Gastroesophageal sphincter (tissue), 4 donors: Measurements from ENCODE around the gene ABCC12. TPM values are rescaled to one million over a fixed set of nuclear protein-coding genes. Genes with fewer than 3 reads are reported as not detected.

Experiments used
- ATAC-seq: fragments of 150-250 bp; one replicate; pipeline ENCODE4 v1.9.1; 2016; ENCODE audit warnings: mild to moderate bottlenecking, moderate library complexity
- H3K27ac ChIP-seq, 4 donors: fragments of 200-600 bp; sonication (generic) in 3 of 4; 1 replicate in 3 of 4; 2 replicates in 1 of 4; pipeline ENCODE4 v1.5.1; 2016 to 2019
- H3K27me3 ChIP-seq: fragments of 200-600 bp; sonication (generic); one replicate; pipeline ENCODE4 v1.5.1; 2019
- H3K36me3 ChIP-seq, 2 donors: fragments of 200-600 bp; sonication (generic); one replicate each; pipeline ENCODE4 v1.5.1; 2019; ENCODE audit warnings: control low read depth in 1 of 2
- H3K4me1 ChIP-seq, 3 donors: fragments of 200-600 bp; sonication (generic); 1 replicate in 2 of 3; 2 replicates in 1 of 3; pipeline ENCODE4 v1.5.1; 2016 to 2019; ENCODE audit warnings: control low read depth in 2 of 3
- H3K4me3 ChIP-seq, 2 donors: fragments of 200-600 bp; sonication (generic); one replicate each; pipeline ENCODE4 v1.5.1; 2019; ENCODE audit warnings: mild to moderate bottlenecking in 1 of 2, moderate library complexity in 1 of 2
- H3K9me3 ChIP-seq, 3 donors: fragments of 200-600 bp; sonication (generic); one replicate each; pipeline ENCODE4 v1.5.1; 2017 to 2019; ENCODE audit warnings: control low read depth in 2 of 3
- CTCF ChIP-seq, 4 experiments: fragments of 200-600 bp in 2 of 4; fragments of 450-650 bp in 2 of 4; sonication (generic) in 1 of 4; IDR thresholded peaks; one replicate each; pipeline ENCODE4 v1.5.1; 2017 to 2019; ENCODE audit warnings: antibody characterized with exemption in 4 of 4, mild to moderate bottlenecking in 2 of 4, moderate library complexity in 2 of 4
- EP300 ChIP-seq: sonication (generic); formaldehyde crosslinking; IDR thresholded peaks from one replicate; pipeline ENCODE4 v1.6.1; 2017; ENCODE audit warnings: antibody characterized with exemption, mild to moderate bottlenecking
- POLR2A ChIP-seq, 2 donors: fragments of 450-650 bp; IDR thresholded peaks; one replicate each; pipeline ENCODE4 v1.6.1; 2017; ENCODE audit warnings: antibody characterized with exemption in 2 of 2, mild to moderate bottlenecking in 2 of 2, moderate library complexity in 1 of 2
- POLR2AphosphoS5 ChIP-seq: sonication (generic); formaldehyde crosslinking; IDR thresholded peaks from one replicate; pipeline ENCODE4 v1.6.1; 2017; ENCODE audit warnings: antibody characterized with exemption
- WGBS, 2 donors: methylation state at CpG; one replicate each; pipeline ENCODE4 v1.1.5; 2018; ENCODE audit warnings: low coverage in 1 of 2; 5-methylcytosine and 5-hydroxymethylcytosine counted together
- total RNA-seq, 4 donors: library from RNA; depleted of rRNA; stranded (reverse); fragments of >200 nt; gene quantifications; one replicate each; pipeline ENCODE4 v1.1.0, GENCODE V29; 2016

ABCC12 gene
- total RNA-seq, 4 donors from 2014 or later, result not detected

GRCh38 chr16:48114410-48114809 is 41.4 kb downstream of the ABCC12 start:
- TF ChIP-seq POLR2AphosphoS5, result no peak
- Histone ChIP-seq H3K4me1 (no peaks in the 10 kb centered on the region), H3K9me3 (no peaks in the 10 kb centered on the region), H3K27me3 (peaks cover 43% of the 10 kb centered on the region), H3K27ac (no peak overlapping the region), H3K4me3 (no peak overlapping the region), H3K36me3 (no peaks in the 10 kb centered on the region)
- 70 to 85% methylated on average over 3 to 6 of the region's 7 CpGs for WGBS, 2 donors
- ATAC-seq, result no peak

- TF ChIP-seq EP300 (no peak), CTCF (IDR thresholded peaks at IDR 0.05) (no peak), POLR2A (IDR thresholded peaks at IDR 0.05) (no peak), POLR2AphosphoS5 (no peak)
- Histone ChIP-seq H3K4me1 (no peaks in the 10 kb centered on the region), H3K36me3 (no peaks in the 10 kb centered on the region), H3K27me3 (peaks cover 52% of the 10 kb centered on the region), H3K27ac (no peak overlapping the region), H3K4me3 (no peak overlapping the region), H3K9me3 (no peaks in the 10 kb centered on the region)
- ATAC-seq, result no peak
- WGBS, 2 donors, result 60 to 67% methylated on average over 2 to 3 of the region's 7 CpGs
These were observed 42.3 kb downstream of the ABCC12 start for GRCh38 chr16:48113471-48113870.

- Histone ChIP-seq H3K9me3 (no peaks in the 10 kb centered on the region), H3K27ac (no peak overlapping the region), H3K36me3 (no peaks in the 10 kb centered on the region), H3K4me3 (no peak overlapping the region), H3K4me1 (no peaks in the 10 kb centered on the region), H3K27me3 (peaks cover 53% of the 10 kb centered on the region)
- TF ChIP-seq CTCF (IDR thresholded peaks at IDR 0.05) (no peak), EP300 (no peak), POLR2AphosphoS5 (no peak), POLR2A (IDR thresholded peaks at IDR 0.05) (no peak)
- no peak for ATAC-seq
- 65% methylated on average over 4 to 5 of the region's 6 CpGs for WGBS, 2 donors
These were observed 42.8 kb downstream of the ABCC12 start for GRCh38 chr16:48113001-48113400.

GRCh38 chr16:48112600-48112999 is 43.2 kb downstream of the ABCC12 start:
- Histone ChIP-seq H3K27ac (no peak overlapping the region), H3K4me1 (no peaks in the 10 kb centered on the region), H3K36me3 (no peaks in the 10 kb centered on the region), H3K4me3 (no peak overlapping the region), H3K27me3 (peaks cover 55% of the 10 kb centered on the region), H3K9me3 (no peaks in the 10 kb centered on the region)
- WGBS, 2 donors, result 48% methylated on average over 3 of the region's 3 CpGs
- TF ChIP-seq POLR2AphosphoS5 (no peak), EP300 (no peak), CTCF (IDR thresholded peaks at IDR 0.05) (no peak), POLR2A (IDR thresholded peaks at IDR 0.05) (no peak)
- ATAC-seq, result no peak

- no peak for ATAC-seq
- H3K9me3 ChIP-seq, result no peaks in the 10 kb centered on the region
- H3K4me1 ChIP-seq, result no peaks in the 10 kb centered on the region
- no peak overlapping the region for H3K4me3 ChIP-seq
- H3K27ac ChIP-seq, result no peak overlapping the region
- no peaks in the 10 kb centered on the region for H3K36me3 ChIP-seq
- H3K27me3 ChIP-seq, result peaks cover 57% of the 10 kb centered on the region
- WGBS, 2 donors, result 77 to 86% methylated on average over 4 to 5 of the region's 5 CpGs
- no peak for TF ChIP-seq CTCF (IDR thresholded peaks at IDR 0.05)
- TF ChIP-seq EP300, result no peak
- TF ChIP-seq POLR2A (IDR thresholded peaks at IDR 0.05), result no peak
- no peak for TF ChIP-seq POLR2AphosphoS5
These were observed 44.8 kb downstream of the ABCC12 start for GRCh38 chr16:48110982-48111381.

GRCh38 chr16:48110000-48110399 is 45.8 kb downstream of the ABCC12 start:
- TF ChIP-seq POLR2A (IDR thresholded peaks at IDR 0.05) (no peak), POLR2AphosphoS5 (no peak), EP300 (no peak), CTCF (IDR thresholded peaks at IDR 0.05) (no peak)
- no peaks in the 10 kb centered on the region for H3K36me3 ChIP-seq
- ATAC-seq, result no peak
- no peaks in the 10 kb centered on the region for H3K4me1 ChIP-seq
- 53 to 65% methylated on average over 3 to 6 of the region's 7 CpGs for WGBS, 2 donors
- H3K27me3 ChIP-seq, result peaks cover 47% of the 10 kb centered on the region
- H3K27ac ChIP-seq, result no peak overlapping the region
- H3K9me3 ChIP-seq, result no peaks in the 10 kb centered on the region
- H3K4me3 ChIP-seq, result no peak overlapping the region
